WTC11 (cell line): ENCODE measurements around the gene CCDC60. TPM values are rescaled to one million over a fixed set of nuclear protein-coding genes. Genes with fewer than 3 reads are reported as not detected.

Source experiments
- ATAC-seq: fragments of 200-7000 bp; cut with Tn5 transposase; 2 replicates; pipeline ENCODE4 v1.10.0; 2021; ENCODE audit warnings: mild to moderate bottlenecking, moderate library complexity
- CTCF ChIA-PET: fragments of 300-600 bp; sonication (Branson Sonifier 250); formaldehyde crosslinking; loops from one replicate; lab custom pipeline; 2021; ENCODE audit warnings: antibody characterized with exemption; lab: Charles Lee
- POLR2A ChIA-PET: fragments of 350-600 bp; sonication (Branson Sonifier 250); formaldehyde crosslinking; loops from one replicate; lab custom pipeline; 2021; ENCODE audit warnings: antibody characterized with exemption; lab: Charles Lee
- DNase-seq: peaks from one replicate; pipeline ENCODE4 v3.0.0; 2021; ENCODE audit warnings: low spot score
- H3K27ac Mint-ChIP-seq: 2 replicates; pipeline ENCODE4 v1.8.0; 2021; ENCODE audit warnings: mixed read lengths
- H3K27me3 Mint-ChIP-seq: 2 replicates; pipeline ENCODE4 v1.8.0; 2021; ENCODE audit warnings: low read depth, mild to moderate bottlenecking, moderate library complexity, mixed read lengths
- H3K36me3 Mint-ChIP-seq: 2 replicates; pipeline ENCODE4 v1.8.0; 2021; ENCODE audit warnings: mixed read lengths
- H3K4me1 Mint-ChIP-seq: 2 replicates; pipeline ENCODE4 v1.8.0; 2022; ENCODE audit warnings: mixed read lengths
- H3K4me3 Mint-ChIP-seq: 2 replicates; pipeline ENCODE4 v1.8.0; 2021; ENCODE audit warnings: mild to moderate bottlenecking, moderate library complexity, mixed read lengths
- H3K9me3 Mint-ChIP-seq: 2 replicates; pipeline ENCODE4 v1.8.0; 2021; ENCODE audit warnings: mixed read lengths
- CDX4 ChIP-seq: fragments of 250-450 bp; sonication (Bioruptor Pico); IDR thresholded peaks from 2 replicates; pipeline ENCODE4 v1.9.0; 2021; ENCODE audit warnings: moderate library complexity, mild to moderate bottlenecking, inconsistent platforms, borderline replicate concordance
- E2F1 ChIP-seq: sonication (generic); formaldehyde crosslinking; IDR thresholded peaks from 2 replicates; pipeline ENCODE4 v1.8.0; 2022; ENCODE audit warnings: mild to moderate bottlenecking, missing genetic modification reagents
- FOXP1 ChIP-seq: sonication (generic); formaldehyde crosslinking; IDR thresholded peaks from 2 replicates; pipeline ENCODE4 v1.8.0; 2022; ENCODE audit warnings: missing genetic modification reagents, mild to moderate bottlenecking, moderate library complexity, borderline replicate concordance
- HMGXB4 ChIP-seq: sonication (generic); formaldehyde crosslinking; IDR thresholded peaks from 2 replicates; pipeline ENCODE4 v1.8.1; 2023; ENCODE audit warnings: mild to moderate bottlenecking, moderate library complexity, missing genetic modification reagents
- JAZF1 ChIP-seq: fragments of 250-450 bp; sonication (Bioruptor Pico); IDR thresholded peaks from 2 replicates; pipeline ENCODE4 v1.9.0; 2021; ENCODE audit warnings: moderate library complexity, mild to moderate bottlenecking, inconsistent platforms
- NFYB ChIP-seq: sonication (generic); formaldehyde crosslinking; conservative IDR thresholded peaks from 2 replicates; pipeline ENCODE4 v1.8.0; 2022; ENCODE audit warnings: low read depth, missing genetic modification reagents
- PREB ChIP-seq: sonication (generic); formaldehyde crosslinking; IDR thresholded peaks from 2 replicates; pipeline ENCODE4 v1.8.1; 2022; ENCODE audit warnings: mild to moderate bottlenecking, missing genetic modification reagents, moderate library complexity, borderline replicate concordance
- PRRX2 ChIP-seq: fragments of 250-450 bp; sonication (Bioruptor Pico); IDR thresholded peaks from 2 replicates; pipeline ENCODE4 v1.8.0; 2021; ENCODE audit warnings: mild to moderate bottlenecking
- TP53 ChIP-seq: sonication (generic); formaldehyde crosslinking; IDR thresholded peaks from 2 replicates; pipeline ENCODE4 v1.8.1; 2023; ENCODE audit warnings: mild to moderate bottlenecking, missing genetic modification reagents
- ZBTB21 ChIP-seq: sonication (generic); formaldehyde crosslinking; IDR thresholded peaks from 2 replicates; pipeline ENCODE4 v1.8.1; 2023; ENCODE audit warnings: mild to moderate bottlenecking, missing genetic modification reagents, borderline replicate concordance
- ZBTB43 ChIP-seq: sonication (generic); formaldehyde crosslinking; IDR thresholded peaks from 2 replicates; pipeline ENCODE4 v1.8.1; 2023; ENCODE audit warnings: mild to moderate bottlenecking, missing genetic modification reagents
- ZNF263 ChIP-seq: sonication (generic); formaldehyde crosslinking; IDR thresholded peaks from 2 replicates; pipeline ENCODE4 v1.8.1; 2022; ENCODE audit warnings: low read depth, mild to moderate bottlenecking, moderate library complexity, missing genetic modification reagents
- ZNF396 ChIP-seq: fragments of 250-450 bp; sonication (Bioruptor Pico); IDR thresholded peaks from 2 replicates; pipeline ENCODE4 v1.8.0; 2021; ENCODE audit warnings: mild to moderate bottlenecking, moderate library complexity, borderline replicate concordance
- ZNF423 ChIP-seq: fragments of 250-450 bp; sonication (Bioruptor Pico); IDR thresholded peaks from 2 replicates; pipeline ENCODE4 v2.1.2; 2022; ENCODE audit warnings: mild to moderate bottlenecking, moderate library complexity
- total RNA-seq: library from RNA; stranded (reverse); gene quantifications from 3 replicates; pipeline ENCODE4 v1.2.3, GENCODE V29; 2021
- TF ChIP-seq, protein P1 (sequence below): sonication (generic); formaldehyde crosslinking; IDR thresholded peaks from 2 replicates; pipeline ENCODE4 v1.8.1; 2022; ENCODE audit warnings: mild to moderate bottlenecking, moderate library complexity, missing genetic modification reagents
- TF ChIP-seq, protein P2 (sequence below): fragments of 250-450 bp; sonication (Bioruptor Pico); IDR thresholded peaks from 2 replicates; pipeline ENCODE4 v2.1.2; 2022; ENCODE audit warnings: mild to moderate bottlenecking, moderate library complexity

Gene CCDC60
- total RNA-seq, 1 experiment from 2014 or later: 1.1 TPM

GRCh38 chr12:119322301-119322723 is 12.2 kb upstream of the CCDC60 start (continued):
- TF ChIP-seq, protein P1, sequence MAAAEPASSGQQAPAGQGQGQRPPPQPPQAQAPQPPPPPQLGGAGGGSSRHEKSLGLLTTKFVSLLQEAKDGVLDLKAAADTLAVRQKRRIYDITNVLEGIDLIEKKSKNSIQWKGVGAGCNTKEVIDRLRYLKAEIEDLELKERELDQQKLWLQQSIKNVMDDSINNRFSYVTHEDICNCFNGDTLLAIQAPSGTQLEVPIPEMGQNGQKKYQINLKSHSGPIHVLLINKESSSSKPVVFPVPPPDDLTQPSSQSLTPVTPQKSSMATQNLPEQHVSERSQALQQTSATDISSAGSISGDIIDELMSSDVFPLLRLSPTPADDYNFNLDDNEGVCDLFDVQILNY (CRISPR knock-in tag): no peak

DNA sequence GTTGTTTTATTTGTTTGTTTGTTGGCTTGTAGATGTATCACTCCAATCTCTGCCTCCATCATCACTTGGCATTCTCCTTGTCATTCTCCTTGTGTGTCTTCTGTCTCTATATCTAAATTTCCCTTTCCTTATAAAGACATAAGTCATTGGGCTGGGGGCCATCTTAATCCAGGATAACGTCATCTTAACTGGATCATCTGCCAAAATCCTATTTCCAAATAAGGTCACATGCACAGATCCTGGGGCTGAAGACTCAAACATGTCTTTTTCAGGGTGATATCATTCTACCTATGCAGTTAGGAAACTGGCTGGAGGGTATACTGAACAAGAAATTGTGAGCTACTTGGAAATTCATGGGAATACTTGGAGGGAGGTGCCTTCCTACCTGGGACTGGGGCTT is 8.7 kb upstream of the CCDC60 start:
- ATAC-seq (no peak), DNase-seq (no peak)
- H3K27me3 Mint-ChIP-seq: peaks cover 7% of the 10 kb centered on the region
- H3K4me1 Mint-ChIP-seq: no peaks in the 10 kb centered on the region
- H3K9me3 Mint-ChIP-seq: no peaks in the 10 kb centered on the region
- no peak overlapping the region for H3K4me3 Mint-ChIP-seq
- POLR2A ChIA-PET: no interaction called here
- no peak for TF ChIP-seq PRRX2 (CRISPR knock-in tag)
- TF ChIP-seq ZNF396: no peak
- TF ChIP-seq JAZF1 (CRISPR knock-in tag): no peak
- no peak for TF ChIP-seq ZNF423 (CRISPR knock-in tag)
- TF ChIP-seq, protein P2, sequence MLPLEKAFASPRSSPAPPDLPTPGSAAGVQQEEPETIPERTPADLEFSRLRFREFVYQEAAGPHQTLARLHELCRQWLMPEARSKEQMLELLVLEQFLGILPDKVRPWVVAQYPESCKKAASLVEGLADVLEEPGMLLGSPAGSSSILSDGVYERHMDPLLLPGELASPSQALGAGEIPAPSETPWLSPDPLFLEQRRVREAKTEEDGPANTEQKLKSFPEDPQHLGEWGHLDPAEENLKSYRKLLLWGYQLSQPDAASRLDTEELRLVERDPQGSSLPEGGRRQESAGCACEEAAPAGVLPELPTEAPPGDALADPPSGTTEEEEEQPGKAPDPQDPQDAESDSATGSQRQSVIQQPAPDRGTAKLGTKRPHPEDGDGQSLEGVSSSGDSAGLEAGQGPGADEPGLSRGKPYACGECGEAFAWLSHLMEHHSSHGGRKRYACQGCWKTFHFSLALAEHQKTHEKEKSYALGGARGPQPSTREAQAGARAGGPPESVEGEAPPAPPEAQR: no peak
- TF ChIP-seq CDX4: no peak
- TF ChIP-seq E2F1: no peak
- no peak for TF ChIP-seq ZBTB21 (CRISPR knock-in tag)
- no peak for TF ChIP-seq NFYB (CRISPR knock-in tag)
- TF ChIP-seq ZNF263 (CRISPR knock-in tag): no peak
- TF ChIP-seq FOXP1 (CRISPR knock-in tag): no peak
- no peak for TF ChIP-seq HMGXB4
- H3K27ac Mint-ChIP-seq: no peak overlapping the region
- no peaks in the 10 kb centered on the region for H3K36me3 Mint-ChIP-seq
- CTCF ChIA-PET: interaction anchor here (1.1 to 1.2 kb wide), 2 partner anchors 12 to 87 kb away, joined by 3 to 4 read pairs; no protein-coding TSS in a partner anchor

- POLR2A ChIA-PET: no interaction called here
- CTCF ChIA-PET: interaction anchor here (1.2 kb wide), 1 partner anchor 13 kb away, joined by 3 read pairs; no protein-coding TSS in a partner anchor
- Mint-ChIP-seq H3K27me3 (peaks cover 7% of the 10 kb centered on the region), H3K4me3 (no peak overlapping the region), H3K9me3 (no peaks in the 10 kb centered on the region), H3K27ac (no peak overlapping the region), H3K4me1 (no peaks in the 10 kb centered on the region), H3K36me3 (no peaks in the 10 kb centered on the region)
- no peak for DNase-seq
- TF ChIP-seq E2F1: no peak
- TF ChIP-seq ZBTB43 (CRISPR knock-in tag): no peak
- TF ChIP-seq TP53 (CRISPR knock-in tag): no peak
- TF ChIP-seq PREB (CRISPR knock-in tag): no peak
- ATAC-seq: no peak
These were observed 8.2 kb upstream of the CCDC60 start for GRCh38 chr12:119326341-119326740.
